GM18951 (cell line): ENCODE measurements around the gene COQ10B.
"Not testable (repeated sequence)": the region's sequence is repeated elsewhere in the genome, so short reads cannot be mapped to it uniquely, and the experiment has no call there.

Experiments used
- POLR2A ChIP-seq: IDR thresholded peaks from 4 replicates; pipeline ENCODE4 v1.6.1; 2011; ENCODE audit warnings: mild to moderate bottlenecking; ENCODE audit not compliant: insufficient read length, insufficient read depth; ENCODE audit errors: extremely low read depth
- in situ Hi-C: fragments of 300-500 bp; cut with MboI; formaldehyde crosslinking; loops from one replicate; pipeline ENCODE4 v1.12.0; 2022; ENCODE audit warnings: low sequenced_read_pairs, mixed read lengths, inconsistent platforms; ENCODE audit not compliant: unreplicated experiment

COQ10B gene

DNA sequence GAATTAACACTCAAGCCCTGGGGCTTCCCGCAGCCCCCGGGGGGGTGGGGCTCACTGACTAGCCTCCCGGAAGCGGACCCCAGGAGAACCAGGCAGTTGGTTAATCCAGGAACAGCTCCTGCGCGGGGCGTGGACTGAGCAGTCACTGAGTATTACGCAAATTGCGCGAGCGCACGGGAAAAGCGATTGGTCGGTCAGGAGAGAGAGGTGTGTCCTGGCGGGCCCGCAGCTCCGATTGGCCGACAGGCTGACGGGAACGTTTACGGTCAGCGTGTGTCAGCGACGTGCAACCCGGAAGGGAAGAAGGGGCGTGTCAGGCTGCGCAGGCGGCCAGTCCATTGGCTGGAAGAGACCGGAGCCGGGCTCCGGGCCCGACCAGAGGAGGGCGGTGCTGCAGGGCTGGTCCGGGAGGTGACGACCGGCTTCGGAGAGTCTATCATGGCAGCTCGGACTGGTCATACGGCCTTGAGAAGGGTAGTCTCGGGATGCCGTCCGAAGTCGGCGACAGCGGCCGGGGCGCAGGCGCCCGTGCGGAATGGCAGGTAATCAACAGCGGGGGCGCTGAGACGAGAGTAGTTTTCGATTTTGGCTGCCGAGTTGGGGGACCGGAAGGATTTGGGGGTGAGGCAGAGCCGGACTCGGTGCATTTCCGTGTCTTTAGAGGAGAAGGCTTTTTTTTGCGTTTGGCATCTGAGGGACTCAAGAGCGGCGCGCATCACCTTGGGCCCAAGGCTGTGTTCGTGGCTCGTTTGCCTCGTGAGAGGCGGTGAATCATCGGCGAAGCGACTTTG lies at the start of gene COQ10B:
COQ10B (plus strand) TSS at position 430 of the 791 bp plus-strand sequence; CDS start at position 439, 9 bp downstream.
- TF ChIP-seq POLR2A, result peak; percentile 84
- in situ Hi-C loops, result no loop called here

DNA sequence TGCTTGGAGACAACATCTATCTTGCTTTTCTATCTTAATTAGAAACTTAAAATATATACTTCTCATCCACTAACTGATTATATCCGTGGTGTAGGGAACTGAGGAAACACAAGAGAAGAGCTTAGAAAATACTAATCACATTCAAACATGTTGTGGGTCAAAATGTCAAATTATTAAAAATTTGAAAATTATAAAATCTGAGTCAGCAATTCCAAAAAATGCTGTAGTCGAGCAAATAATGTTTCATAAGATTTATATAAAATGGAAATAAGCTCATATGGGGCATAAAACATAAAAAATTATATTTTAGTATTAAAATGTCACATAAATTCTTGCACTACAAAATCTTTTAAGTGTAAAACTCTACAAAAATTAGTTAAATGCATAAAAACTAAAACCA lies 47.8 kb upstream of the COQ10B start:
- in situ Hi-C loops, result loop anchor here (25.0 kb wide), 1 partner anchor 357 kb away; no protein-coding TSS in a partner anchor
- TF ChIP-seq POLR2A, result no peak

- TF ChIP-seq POLR2A, result no peak
- in situ Hi-C loops, result loop anchor here (25.0 kb wide), 1 partner anchor 348 kb away; no protein-coding TSS in a partner anchor
Measured at GRCh38 chr2:197414039-197414438, 39.3 kb upstream of the COQ10B start.

DNA sequence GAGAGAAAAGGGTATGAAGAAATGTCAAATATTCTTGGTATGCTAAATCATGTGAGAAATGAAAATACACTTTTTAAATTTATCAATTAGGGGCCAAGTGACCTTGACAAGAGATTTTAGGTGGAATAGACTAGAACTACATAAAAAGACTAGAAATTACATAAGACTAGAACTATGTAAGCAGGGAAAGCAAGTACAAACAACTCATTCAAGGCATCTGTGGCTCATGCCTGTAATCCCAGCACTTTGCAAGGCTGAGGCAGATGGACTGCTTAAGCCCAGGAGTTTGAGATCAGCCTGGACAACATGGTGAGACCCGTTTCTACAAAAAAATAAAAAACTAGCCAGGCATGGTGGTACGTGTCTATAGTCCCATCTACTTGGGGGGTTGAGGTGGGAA lies 38.8 kb upstream of the COQ10B start:
- in situ Hi-C loops, result loop anchor here (25.0 kb wide), 1 partner anchor 348 kb away; no protein-coding TSS in a partner anchor
- TF ChIP-seq POLR2A, result no peak

DNA sequence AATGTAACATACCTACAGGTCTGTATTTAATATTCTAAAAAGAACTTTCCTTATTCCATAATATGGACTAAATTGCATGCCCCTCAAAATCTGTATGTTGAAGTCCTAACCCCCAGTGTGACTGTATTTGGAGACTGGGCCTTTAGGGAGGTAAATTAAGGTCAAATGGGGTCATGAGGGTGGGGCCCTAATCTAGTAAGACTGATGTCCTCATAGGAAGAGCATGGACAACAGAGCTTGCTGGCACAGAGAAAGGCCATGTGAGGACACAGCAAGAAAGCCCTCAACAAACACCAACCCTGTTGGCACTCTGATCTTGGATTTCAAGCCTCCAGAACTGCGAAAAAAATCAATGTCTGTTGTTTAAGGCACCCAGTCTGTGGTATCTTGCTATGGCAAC lies 37.1 kb upstream of the COQ10B start:
- TF ChIP-seq POLR2A, result no peak
- in situ Hi-C loops, result loop anchor here (25.0 kb wide), 1 partner anchor 346 kb away; no protein-coding TSS in a partner anchor

- TF ChIP-seq POLR2A, result no peak
- in situ Hi-C loops, result loop anchor here (25.0 kb wide), 1 partner anchor 343 kb away; no protein-coding TSS in a partner anchor
Measured at GRCh38 chr2:197419438-197419837, 33.9 kb upstream of the COQ10B start.

GRCh38 chr2:197423307-197423706 lies 30.0 kb upstream of the COQ10B start:
- TF ChIP-seq POLR2A, result no peak
- in situ Hi-C loops, result loop anchor here (25.0 kb wide), 1 partner anchor 339 kb away; no protein-coding TSS in a partner anchor

- TF ChIP-seq POLR2A, result no peak
- in situ Hi-C loops, result no loop called here
Measured at GRCh38 chr2:197425550-197425949, 27.8 kb upstream of the COQ10B start.

DNA sequence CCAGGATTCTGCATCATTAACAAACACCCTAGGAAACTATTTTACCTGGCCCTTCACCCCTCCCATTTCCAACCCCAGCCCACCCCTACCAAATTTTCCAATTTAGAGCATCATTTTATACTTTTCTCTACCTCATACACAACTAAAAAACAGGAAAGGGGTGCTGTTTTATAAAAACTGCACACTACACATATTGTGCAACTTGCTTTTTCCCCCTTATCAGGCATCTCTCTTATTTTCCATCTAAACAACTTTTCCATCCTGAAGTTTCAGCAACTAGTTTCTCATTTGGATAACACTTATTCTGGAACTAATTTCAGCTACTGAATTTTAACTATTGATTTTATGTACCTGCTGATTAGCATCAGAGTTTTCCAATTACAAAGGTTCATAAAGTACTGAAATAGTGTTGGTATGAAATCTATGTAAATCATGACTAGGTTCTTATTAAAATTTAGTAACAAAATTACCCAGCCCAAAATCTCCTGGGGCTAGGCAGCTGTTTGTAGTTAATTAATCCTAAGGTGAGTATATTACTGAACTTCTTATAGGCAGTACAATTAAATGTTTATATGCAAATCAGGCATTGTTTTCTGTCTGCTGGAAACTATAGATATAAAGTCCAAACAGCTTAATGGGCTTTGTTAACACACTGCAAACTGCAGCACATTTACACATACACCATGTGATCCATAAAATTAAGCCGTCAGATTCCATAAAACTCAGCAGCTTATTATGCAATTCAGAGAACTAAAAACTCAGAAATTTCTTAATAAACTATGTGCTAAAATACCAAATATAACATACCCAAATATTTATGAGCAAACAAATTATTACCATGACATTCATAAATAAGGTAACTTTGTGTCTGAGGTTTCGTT lies 26.4 kb upstream of the COQ10B start:
- in situ Hi-C loops, result no loop called here
- TF ChIP-seq POLR2A, result no peak

DNA sequence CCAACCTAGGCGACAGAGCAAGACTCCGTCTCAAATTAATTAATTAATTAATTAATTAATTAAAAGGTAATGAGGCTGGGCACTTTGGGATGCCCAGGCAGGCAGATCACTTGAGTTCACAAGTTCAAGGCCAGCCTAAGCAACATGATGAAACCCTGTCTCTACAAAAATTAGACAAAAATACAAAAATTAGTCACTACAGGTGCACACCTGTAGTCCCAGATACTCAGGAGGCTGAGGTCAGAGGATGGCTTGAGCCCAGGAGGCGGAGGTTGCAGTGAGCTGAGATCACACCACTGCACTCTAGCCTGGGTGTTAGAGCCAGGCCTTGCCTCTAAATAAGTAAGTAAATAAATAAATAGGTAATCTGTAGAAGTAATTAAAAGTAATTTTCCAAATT lies 25.4 kb upstream of the COQ10B start:
- in situ Hi-C loops, result no loop called here
- no peak for TF ChIP-seq POLR2A

GRCh38 chr2:197431858-197432257 lies 21.5 kb upstream of the COQ10B start:
- no peak for TF ChIP-seq POLR2A
- in situ Hi-C loops, result no loop called here

DNA sequence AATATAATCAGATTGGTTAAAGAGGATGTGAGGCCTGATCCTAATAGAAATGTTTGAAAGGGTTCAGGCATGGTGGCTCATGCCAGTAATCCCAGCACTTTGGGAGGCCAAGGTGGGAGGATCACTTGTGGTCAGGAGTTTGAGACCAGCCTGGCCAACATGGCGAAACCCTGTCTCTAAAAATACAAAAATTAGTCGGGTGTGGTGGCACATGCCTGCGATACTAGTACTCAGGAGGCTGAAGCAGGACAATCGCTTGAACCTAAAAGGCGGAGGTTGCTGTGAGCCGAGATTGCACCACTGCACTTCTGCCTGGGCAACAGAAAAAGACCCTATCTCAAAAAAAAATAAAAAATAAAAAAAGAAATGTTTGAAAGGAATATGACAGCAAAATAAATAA lies 20.8 kb upstream of the COQ10B start:
- in situ Hi-C loops, result not testable (repeated sequence)

GRCh38 chr2:197433780-197434438 lies 19.4 kb upstream of the COQ10B start:
- in situ Hi-C loops, result no loop called here

More at GRCh38 chr2:197433780-197434438, 19.4 kb upstream of the COQ10B start:
- no peak for TF ChIP-seq POLR2A
